Activated CD8-positive, alpha-beta memory T cell treated with anti-CD3 and anti-CD28 coated beads, Interleukin-2, amount 50 U/mL, for 24 hours (primary cell): ENCODE results near the gene CRY2.
"Not testable (repeated sequence)": the region's sequence is repeated elsewhere in the genome, so short reads cannot be mapped to it uniquely, and the experiment has no call there.

Experiments
- DNase-seq: peaks from one replicate; pipeline ENCODE4 v3.0.0-alpha.2; 2020; ENCODE audit errors: extremely low read depth

The CRY2 gene

DNA sequence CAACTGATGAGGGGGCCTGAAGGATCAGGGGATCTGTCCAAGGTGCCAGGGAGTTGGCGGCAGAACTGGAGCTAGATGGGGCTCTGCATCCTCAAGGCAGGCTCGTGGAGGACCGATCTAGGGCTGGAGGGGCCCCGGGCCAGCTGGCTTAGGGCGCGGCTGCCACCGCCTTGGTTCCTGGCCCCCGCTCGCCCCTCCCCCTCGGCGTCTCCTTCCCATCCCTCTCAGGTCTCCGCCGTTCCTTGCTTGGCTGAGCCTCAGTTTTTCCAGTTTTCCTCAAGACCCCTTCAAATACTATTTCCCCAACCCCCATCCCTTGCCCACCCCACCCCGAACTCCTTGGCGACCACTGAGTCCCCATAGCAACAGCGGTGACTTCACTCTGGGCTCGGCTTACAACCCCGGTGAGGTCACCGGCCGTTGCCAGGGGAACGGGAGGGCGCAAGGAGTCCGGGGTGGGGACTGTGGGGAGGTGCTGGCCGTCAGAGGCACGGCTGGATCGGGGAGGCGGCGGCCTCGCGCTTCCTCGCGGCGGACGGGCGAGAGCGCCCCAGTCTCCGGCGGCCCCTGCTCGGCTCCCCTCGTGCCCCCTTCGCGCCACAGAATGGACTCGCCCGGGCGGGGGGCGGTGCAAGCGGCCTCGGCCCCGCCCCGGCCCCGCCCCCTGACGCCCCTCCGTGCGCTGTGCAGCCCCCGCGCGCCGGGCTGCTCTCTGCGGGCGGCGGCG is 52.3 kb downstream of the CRY2 start:
- DNase-seq = no peak

DNA sequence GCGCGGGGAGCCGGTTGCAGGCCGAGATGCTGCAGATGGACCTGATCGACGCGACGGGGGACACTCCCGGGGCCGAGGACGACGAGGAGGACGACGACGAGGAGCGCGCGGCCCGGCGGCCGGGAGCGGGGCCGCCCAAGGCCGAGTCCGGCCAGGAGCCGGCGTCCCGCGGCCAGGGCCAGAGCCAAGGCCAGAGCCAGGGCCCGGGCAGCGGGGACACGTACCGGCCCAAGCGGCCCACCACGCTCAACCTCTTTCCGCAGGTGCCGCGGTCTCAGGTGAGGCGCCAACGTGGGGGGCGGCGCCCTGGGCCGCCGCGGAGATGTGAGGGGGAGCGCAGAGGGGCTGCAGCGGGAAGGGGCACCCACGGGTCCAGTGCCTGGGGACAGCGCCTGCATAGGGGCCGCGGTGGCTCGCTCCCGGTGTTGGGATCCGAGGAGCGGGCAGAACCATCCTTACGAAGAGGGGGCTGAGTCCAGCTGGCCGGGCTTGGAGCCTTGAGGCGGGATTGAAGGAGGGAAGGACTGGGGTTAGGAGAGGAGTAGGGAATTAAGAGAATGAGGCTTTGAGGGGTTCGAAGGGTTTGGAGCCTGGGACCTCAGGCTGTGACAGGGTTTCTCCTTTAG is 53.0 kb downstream of the CRY2 start:
- not testable (repeated sequence) for DNase-seq

DNA sequence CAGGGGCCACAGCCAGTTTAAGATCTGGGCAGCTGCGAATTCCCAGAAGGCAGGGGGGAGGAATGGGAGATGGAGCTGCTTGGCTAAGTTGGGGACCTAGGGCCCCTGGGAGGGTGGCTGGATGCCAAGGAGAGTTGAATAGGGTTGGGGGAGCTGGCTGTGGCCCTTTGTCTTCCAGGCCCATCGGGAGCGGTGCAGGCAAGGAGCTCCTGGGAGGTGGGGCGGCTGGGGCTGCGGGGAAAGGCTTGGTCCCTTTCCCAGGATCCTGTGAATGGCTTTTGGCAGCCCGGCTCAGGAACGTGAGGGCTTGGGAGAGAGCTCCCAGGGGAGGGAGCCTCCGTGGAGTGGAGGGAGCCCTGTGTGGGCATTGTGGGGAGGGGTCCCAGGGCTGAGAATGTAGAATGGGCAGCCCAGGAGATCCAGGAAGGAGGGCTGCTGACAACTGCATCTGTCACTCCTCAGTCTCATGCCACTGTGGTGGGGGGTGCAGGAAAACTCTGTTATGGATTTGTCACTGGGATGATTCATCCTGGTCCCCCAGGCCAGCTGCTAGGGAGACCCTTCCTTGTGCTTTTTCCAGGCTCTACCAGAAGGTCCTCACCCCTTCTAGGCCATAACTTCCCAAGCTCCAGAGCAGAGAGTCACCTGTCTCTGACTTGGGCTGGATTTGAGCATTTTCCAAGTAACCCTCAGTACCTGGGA is 53.8 kb downstream of the CRY2 start:
- DNase-seq = no peak

DNA sequence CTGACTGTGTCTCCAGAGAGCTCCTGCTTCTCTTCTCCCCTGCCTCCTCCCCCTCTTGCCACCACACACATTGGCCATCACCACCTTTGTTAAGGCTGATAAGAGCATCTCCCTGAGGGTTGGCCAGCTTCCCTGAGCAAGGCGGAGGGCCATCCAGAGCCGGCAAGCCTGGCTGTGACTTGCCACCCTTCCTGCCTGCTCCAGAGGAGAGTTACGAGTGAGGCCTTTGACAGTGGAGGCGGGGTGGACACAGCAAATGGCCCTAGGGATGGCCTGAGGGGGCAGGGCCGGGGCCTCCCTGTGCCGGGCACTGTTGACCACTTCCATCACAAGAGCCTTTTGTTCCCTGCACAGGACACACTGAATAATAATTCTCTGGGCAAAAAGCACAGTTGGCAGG is 54.4 kb downstream of the CRY2 start:
- DNase-seq = no peak

- no peak for DNase-seq
Measured at GRCh38 chr11:45902452-45903380, 55.4 kb downstream of the CRY2 start.

DNA sequence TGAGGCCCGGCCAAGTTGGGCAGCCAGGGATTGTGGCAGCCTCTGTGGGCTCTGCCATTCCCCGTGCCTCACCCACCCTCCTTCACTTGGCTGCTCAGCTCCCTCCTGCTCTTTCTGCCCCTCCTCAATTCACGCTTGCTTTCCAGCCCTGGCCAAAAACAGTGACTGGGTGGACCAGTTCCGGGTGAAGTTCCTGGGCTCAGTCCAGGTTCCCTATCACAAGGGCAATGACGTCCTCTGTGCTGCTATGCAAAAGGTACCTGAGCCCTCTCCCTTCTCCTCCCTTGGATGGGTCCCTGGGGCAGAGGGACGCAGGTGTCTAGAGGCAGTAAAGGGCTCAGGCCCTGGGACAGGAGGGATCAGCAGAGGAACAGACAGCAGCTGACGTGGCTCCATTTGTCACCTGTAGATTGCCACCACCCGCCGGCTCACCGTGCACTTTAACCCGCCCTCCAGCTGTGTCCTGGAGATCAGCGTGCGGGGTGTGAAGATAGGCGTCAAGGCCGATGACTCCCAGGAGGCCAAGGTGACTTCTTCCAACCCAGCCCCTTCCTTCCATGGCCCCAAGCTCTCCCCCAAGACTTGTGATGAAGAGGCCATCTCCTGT is 57.1 kb downstream of the CRY2 start:
- no peak for DNase-seq

DNA sequence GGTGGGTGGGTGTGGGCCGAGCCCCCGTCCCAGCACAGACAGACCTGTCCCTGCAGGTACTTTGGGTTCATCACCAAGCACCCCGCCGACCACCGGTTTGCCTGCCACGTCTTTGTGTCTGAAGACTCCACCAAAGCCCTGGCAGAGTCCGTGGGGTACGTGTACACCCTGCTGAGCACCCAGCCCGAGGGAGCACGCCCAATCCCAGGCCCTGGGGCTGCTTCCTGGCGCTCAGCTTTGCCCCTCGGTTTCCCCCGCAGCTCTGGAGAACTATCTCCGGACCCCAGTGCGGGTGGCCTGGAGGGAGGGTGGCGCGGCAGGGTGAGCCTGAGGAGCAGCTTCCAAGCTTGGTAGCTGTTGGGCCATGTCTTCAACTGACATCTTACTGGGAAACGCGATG is 57.8 kb downstream of the CRY2 start:
- no peak for DNase-seq

DNA sequence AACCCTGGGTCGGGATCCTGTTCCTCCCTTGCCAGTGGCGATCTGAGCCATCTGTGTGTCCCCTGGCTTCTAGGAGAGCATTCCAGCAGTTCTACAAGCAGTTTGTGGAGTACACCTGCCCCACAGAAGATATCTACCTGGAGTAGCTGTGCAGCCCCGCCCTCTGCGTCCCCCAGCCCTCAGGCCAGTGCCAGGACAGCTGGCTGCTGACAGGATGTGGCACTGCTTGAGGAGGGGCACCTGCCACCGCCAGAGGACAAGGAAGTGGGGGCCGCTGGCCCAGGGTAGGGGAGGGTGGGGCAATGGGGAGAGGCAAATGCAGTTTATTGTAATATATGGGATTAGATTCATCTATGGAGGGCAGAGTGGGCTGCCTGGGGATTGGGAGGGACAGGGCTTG is 58.3 kb downstream of the CRY2 start:
- not testable (repeated sequence) for DNase-seq

DNA sequence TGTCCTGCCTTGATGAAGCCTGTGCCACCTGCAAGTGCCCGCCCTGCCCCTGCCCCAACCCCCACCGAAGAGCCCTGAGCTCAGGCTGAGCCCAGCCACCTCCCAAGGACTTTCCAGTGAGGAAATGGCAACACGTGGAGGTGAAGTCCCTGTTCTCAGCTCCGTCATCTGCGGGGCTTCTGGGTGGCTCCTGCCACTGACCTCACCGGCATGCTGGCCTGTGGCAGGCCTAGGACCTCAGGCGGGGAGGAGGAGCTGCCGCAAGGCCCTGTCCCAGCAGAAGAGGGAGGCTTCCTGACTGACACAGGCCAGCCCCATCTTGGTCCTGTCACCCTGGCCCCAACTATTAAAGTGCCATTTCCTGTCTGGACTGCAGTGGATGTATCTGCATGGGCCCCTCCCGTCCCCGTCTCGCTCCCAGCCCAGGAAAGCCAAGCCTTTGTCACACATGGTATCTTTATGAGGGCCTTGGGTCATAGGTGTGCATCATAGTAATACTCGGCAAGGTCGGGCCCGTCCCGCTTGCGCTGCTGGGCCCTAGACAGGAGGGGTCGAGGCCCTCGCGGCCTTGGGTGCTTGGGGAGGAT is 58.9 kb downstream of the CRY2 start:
- no peak for DNase-seq

- DNase-seq = no peak
Measured at GRCh38 chr11:45906965-45907611, 59.8 kb downstream of the CRY2 start, which contains the start of gene FREY1. Gene FREY1 (minus strand): TSS chr11:45907271. CDS start chr11:45907245, 26 bp downstream.

- DNase-seq = no peak
Measured at GRCh38 chr11:45907911-45908370, 60.7 kb downstream of the CRY2 start.

GRCh38 chr11:45909594-45910475 is 62.6 kb downstream of the CRY2 start:
- no peak for DNase-seq

DNA sequence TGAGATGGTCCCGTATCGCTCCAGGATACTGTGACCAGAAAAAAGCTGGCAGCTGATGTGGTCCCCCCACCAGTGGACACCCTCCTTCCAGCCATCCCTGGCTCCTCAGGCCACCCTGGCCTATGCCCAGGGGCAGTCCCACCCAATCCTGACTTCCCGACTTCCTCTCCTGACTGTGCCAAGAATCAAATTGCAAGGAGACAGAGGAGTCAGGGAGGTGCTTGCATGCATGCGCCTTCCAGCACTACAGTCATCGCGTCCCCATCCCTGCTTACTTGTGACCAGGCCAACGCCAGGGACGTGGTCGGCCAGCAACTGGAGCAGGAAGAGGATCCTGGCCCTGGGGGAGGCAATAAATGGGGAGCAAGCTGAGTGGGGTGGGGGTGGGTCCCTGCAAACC is 63.3 kb downstream of the CRY2 start:
- DNase-seq = no peak

- DNase-seq = no peak
Measured at GRCh38 chr11:45913514-45913913, 66.2 kb downstream of the CRY2 start.

GRCh38 chr11:45913942-45914635 is 66.8 kb downstream of the CRY2 start:
- DNase-seq = no peak

DNA sequence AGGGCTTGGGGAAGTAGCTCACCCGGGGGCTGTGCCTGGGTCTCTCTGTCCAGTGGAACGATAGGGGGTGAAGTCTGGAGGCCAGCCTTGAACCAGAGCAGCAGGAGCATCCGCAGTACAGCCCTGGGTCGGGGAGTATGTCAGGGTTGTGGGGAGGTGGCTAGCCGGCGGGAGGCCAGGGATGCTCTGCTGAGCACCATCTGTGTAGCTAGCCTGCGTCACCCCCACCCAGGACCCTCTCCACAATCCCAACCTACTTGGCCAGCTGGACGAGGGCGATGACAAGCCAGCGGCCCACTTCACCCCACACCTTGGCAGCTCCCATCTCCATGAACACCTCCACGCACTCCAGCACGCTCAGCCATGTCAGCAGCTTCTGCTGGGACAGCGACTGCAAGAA is 68.2 kb downstream of the CRY2 start:
- DNase-seq = no peak

- DNase-seq = no peak
Measured at GRCh38 chr11:45917286-45917622, 70.0 kb downstream of the CRY2 start.

DNA sequence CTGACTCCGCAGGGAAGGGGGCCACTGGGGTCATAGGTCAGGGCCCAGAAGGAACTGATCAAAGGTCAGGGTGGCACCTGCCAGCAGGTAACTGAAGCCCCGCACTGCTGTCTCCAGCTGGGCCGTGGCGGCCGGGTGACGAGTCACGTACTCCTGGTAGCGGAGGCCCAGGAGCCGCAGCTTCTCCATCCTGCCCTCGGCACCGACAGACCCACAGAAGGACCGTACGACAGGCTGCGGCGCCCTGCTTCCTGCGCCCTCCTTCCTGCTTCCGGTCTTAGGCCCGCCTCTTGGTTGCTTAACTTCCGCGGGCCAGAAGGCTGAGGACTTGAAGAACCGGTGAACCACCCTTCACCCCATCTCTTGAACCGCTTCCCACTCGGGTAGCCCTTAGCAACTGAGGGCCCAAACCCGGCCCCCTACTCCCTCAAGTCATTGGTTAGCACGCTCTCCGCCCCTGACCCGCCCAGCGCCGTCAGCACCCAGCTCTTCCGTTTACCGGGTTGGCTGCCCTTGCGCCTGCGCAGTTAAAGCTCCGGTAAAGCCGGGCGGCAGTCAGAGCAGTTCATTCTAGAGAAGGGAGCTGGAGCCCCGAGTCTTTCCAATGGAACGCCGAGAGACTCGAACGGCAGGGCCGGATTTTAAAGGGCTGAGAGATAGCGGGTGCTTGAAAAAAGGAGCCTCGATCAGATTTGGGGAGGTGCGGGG is 70.5 kb downstream of the CRY2 start, which contains the start of gene PEX16:
PEX16 (minus strand) TSS at position 255 of the 708 bp plus-strand sequence; CDS start at position 189, 66 bp downstream.
- DNase-seq = peak; percentile 91
